ENCODE data around the gene CCDC12.

CCDC12 gene

DNA sequence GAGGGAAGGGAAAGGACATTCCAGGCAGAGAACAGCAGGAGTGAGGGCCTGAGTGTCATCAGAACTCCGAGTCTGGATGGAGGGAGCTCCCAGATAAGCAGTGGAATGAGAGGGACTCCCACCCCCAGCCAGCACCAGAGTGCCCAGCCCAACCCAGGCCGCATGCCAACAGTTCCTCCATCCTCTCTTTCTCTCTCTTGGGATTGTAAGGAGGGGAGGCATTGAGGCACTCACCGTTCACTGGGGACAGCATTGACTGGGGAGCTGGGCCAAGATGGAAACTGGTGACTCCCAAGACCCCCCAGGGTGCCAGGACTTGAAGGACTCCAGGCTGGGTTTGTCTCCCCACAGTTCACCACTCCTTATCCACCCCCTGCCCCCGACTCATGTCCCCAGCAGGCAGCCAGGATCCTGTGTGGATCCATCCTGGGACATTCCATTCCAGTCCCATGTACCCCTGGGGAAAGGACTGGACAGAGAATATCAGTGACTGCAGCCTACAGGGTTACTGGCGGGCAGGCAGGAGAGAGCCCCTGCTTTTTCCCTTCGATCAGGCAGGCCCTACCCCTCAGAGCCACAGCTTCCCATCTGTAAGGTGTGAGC, 83.3 kb downstream of the CCDC12 start:
- Histone ChIP-seq H3K4me1 (ENCODE audit: insufficient read depth, insufficient read length) (peaks cover 40% of the 10 kb centered on the region), H3K27me3 (ENCODE audit: insufficient read depth, insufficient read length) (peaks cover 23% of the 10 kb centered on the region), H3K36me3 (ENCODE audit: insufficient read depth, insufficient read length, low read length) (no peaks in the 10 kb centered on the region), H3K4me3 (ENCODE audit: insufficient read length, low read depth) (no peak overlapping the region), H3K9ac (ENCODE audit: insufficient read length, low read depth) (peak overlapping the region; percentile 68), H3K9me3 (ENCODE audit: insufficient read depth, low read length) (no peaks in the 10 kb centered on the region)
- no peak for TF ChIP-seq YY1 (IDR thresholded peaks at IDR 0.05; ENCODE audit: insufficient read depth, insufficient read length)
- DNase-seq (ENCODE audit: low read depth, low spot score): no peak

- TF ChIP-seq SUZ12 (IDR thresholded peaks at IDR 0.05; ENCODE audit: extremely low read depth, insufficient read depth, insufficient read length) (no peak), ZNF274 (IDR thresholded peaks at IDR 0.05; ENCODE audit: low read depth, low read length) (no peak), YY1 (IDR thresholded peaks at IDR 0.05; ENCODE audit: insufficient read depth, insufficient read length) (no peak)
Observed at GRCh38 chr3:46892285-46893145, 84.0 kb downstream of the CCDC12 start.

GRCh38 chr3:46891132-46891531, 85.4 kb downstream of the CCDC12 start:
- H3K4me1 ChIP-seq (ENCODE audit: insufficient read depth, insufficient read length): peaks cover 40% of the 10 kb centered on the region
- DNase-seq (ENCODE audit: low read depth, low spot score): no peak
- TF ChIP-seq YY1 (IDR thresholded peaks at IDR 0.05; ENCODE audit: insufficient read depth, insufficient read length) (no peak), ZNF274 (IDR thresholded peaks at IDR 0.05; ENCODE audit: low read depth, low read length) (no peak), SUZ12 (IDR thresholded peaks at IDR 0.05; ENCODE audit: extremely low read depth, insufficient read depth, insufficient read length) (no peak)
- H3K27me3 ChIP-seq (ENCODE audit: insufficient read depth, insufficient read length): peaks cover 28% of the 10 kb centered on the region
- H3K4me3 ChIP-seq (ENCODE audit: insufficient read length, low read depth): no peak overlapping the region
- H3K9ac ChIP-seq (ENCODE audit: insufficient read length, low read depth): no peak overlapping the region
- H3K36me3 ChIP-seq (ENCODE audit: insufficient read depth, insufficient read length, low read length): no peaks in the 10 kb centered on the region
- H3K9me3 ChIP-seq (ENCODE audit: insufficient read depth, low read length): no peaks in the 10 kb centered on the region

More at GRCh38 chr3:46892285-46893145, 84.0 kb downstream of the CCDC12 start:
- H3K4me3 ChIP-seq (ENCODE audit: insufficient read length, low read depth): peak overlapping the region; percentile 24
- peak overlapping the region; percentile 73 for H3K9ac ChIP-seq (ENCODE audit: insufficient read length, low read depth)
- H3K4me1 ChIP-seq (ENCODE audit: insufficient read depth, insufficient read length): peaks cover 40% of the 10 kb centered on the region
- peak; percentile 65 for DNase-seq (ENCODE audit: low read depth, low spot score)
- H3K27me3 ChIP-seq (ENCODE audit: insufficient read depth, insufficient read length): peaks cover 23% of the 10 kb centered on the region
- H3K9me3 ChIP-seq (ENCODE audit: insufficient read depth, low read length): no peaks in the 10 kb centered on the region
- no peaks in the 10 kb centered on the region for H3K36me3 ChIP-seq (ENCODE audit: insufficient read depth, insufficient read length, low read length)

DNA sequence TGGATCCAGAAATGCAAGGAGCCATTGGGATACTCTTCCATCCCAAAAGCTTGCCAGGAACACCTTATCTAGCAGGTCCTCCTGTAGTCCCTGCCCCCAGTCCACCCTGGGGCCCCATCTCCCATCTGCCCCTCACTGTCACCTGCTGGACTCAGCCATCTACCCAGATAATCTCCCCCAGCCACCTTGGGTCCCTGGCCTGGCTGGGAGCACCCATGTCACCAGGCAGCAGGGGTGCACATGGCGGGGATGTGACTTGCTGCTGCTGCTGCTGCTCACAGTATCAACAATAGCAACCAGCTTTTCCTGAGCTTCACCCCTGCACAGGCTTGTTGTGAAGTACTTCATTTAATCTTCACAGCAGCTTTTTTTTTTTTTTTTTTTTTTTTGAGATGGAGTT, 86.4 kb downstream of the CCDC12 start:
- Histone ChIP-seq H3K27me3 (ENCODE audit: insufficient read depth, insufficient read length) (peaks cover 38% of the 10 kb centered on the region), H3K36me3 (ENCODE audit: insufficient read depth, insufficient read length, low read length) (no peaks in the 10 kb centered on the region), H3K4me1 (ENCODE audit: insufficient read depth, insufficient read length) (peaks cover 41% of the 10 kb centered on the region), H3K9me3 (ENCODE audit: insufficient read depth, low read length) (no peaks in the 10 kb centered on the region), H3K9ac (ENCODE audit: insufficient read length, low read depth) (no peak overlapping the region), H3K4me3 (ENCODE audit: insufficient read length, low read depth) (no peak overlapping the region)
- TF ChIP-seq ZNF274 (IDR thresholded peaks at IDR 0.05; ENCODE audit: low read depth, low read length) (no peak), SUZ12 (IDR thresholded peaks at IDR 0.05; ENCODE audit: extremely low read depth, insufficient read depth, insufficient read length) (no peak)
- DNase-seq (ENCODE audit: low read depth, low spot score): no peak

DNA sequence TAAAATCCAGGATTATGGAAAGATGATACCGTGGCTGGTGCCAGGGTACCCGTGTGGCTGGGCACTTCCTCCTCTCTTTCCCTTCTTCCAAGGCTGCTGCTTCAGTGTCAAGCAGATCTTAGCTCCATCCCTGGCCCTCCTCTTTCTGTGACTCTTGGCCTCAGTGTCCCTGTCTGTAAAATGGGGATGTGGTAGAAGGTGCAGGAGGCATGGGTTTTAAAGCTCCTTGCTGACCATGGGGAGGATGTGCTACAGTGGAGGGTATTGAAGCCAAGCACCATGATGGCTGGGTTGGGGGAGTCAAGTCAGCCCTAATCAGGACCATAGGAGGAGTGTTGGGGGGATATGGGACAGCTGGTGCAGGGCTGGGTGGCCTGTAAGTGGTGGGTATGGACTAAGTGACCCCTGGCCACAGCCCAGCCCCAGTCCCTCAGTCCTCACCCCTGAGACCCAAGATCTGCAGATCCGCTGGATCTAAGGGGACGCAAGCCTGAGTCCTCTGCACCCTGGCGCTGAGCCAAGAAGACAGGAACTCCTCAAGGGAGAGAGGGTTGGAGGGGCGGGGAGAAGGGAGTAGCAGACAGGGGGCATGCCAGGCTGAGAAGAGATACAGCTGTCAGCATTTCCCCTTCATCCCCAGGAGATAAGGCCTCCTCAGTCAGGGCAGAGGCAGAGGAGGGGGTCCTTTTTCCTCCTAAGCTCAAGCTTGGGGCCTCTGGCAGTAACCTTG, 87.0 kb downstream of the CCDC12 start:
- TF ChIP-seq ZNF274 (IDR thresholded peaks at IDR 0.05; ENCODE audit: low read depth, low read length) (no peak), SUZ12 (IDR thresholded peaks at IDR 0.05; ENCODE audit: extremely low read depth, insufficient read depth, insufficient read length) (no peak), YY1 (IDR thresholded peaks at IDR 0.05; ENCODE audit: insufficient read depth, insufficient read length) (no peak)
- H3K4me3 ChIP-seq (ENCODE audit: insufficient read length, low read depth): no peak overlapping the region
- DNase-seq (ENCODE audit: low read depth, low spot score): no peak
- H3K9me3 ChIP-seq (ENCODE audit: insufficient read depth, low read length): no peaks in the 10 kb centered on the region
- H3K4me1 ChIP-seq (ENCODE audit: insufficient read depth, insufficient read length): peaks cover 46% of the 10 kb centered on the region
- no peak overlapping the region for H3K9ac ChIP-seq (ENCODE audit: insufficient read length, low read depth)
- H3K36me3 ChIP-seq (ENCODE audit: insufficient read depth, insufficient read length, low read length): no peaks in the 10 kb centered on the region
- H3K27me3 ChIP-seq (ENCODE audit: insufficient read depth, insufficient read length): peaks cover 44% of the 10 kb centered on the region

DNA sequence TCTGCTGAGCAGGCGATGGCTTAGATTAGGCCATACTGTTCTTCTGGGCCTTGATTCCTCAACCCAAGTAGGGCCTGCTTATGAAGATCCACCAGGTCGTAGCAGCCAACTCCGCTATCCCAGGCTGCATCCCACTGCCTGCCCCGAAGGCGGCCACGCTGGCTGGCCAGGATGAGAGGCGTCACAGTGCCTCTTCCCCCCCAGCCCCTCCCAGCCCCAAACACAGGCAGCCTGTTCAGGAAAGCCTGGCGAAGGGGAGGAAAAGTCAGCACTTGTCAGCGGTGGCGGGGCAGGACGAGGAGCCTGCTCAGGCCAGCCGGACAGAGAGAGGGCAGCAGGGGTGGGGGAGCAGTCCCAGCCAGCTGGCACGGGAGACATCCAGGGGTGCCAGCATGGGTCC, 87.8 kb downstream of the CCDC12 start:
- TF ChIP-seq YY1 (IDR thresholded peaks at IDR 0.05; ENCODE audit: insufficient read depth, insufficient read length): no peak
- TF ChIP-seq SUZ12 (IDR thresholded peaks at IDR 0.05; ENCODE audit: extremely low read depth, insufficient read depth, insufficient read length): no peak
- Histone ChIP-seq H3K27me3 (ENCODE audit: insufficient read depth, insufficient read length) (peaks cover 52% of the 10 kb centered on the region), H3K9ac (ENCODE audit: insufficient read length, low read depth) (no peak overlapping the region), H3K36me3 (ENCODE audit: insufficient read depth, insufficient read length, low read length) (no peaks in the 10 kb centered on the region), H3K4me3 (ENCODE audit: insufficient read length, low read depth) (no peak overlapping the region), H3K4me1 (ENCODE audit: insufficient read depth, insufficient read length) (peaks cover 46% of the 10 kb centered on the region), H3K9me3 (ENCODE audit: insufficient read depth, low read length) (no peaks in the 10 kb centered on the region)
- no peak for DNase-seq (ENCODE audit: low read depth, low spot score)

- Histone ChIP-seq H3K4me1 (ENCODE audit: insufficient read depth, insufficient read length) (peaks cover 40% of the 10 kb centered on the region), H3K9ac (ENCODE audit: insufficient read length, low read depth) (no peak overlapping the region), H3K27me3 (ENCODE audit: insufficient read depth, insufficient read length) (peaks cover 52% of the 10 kb centered on the region), H3K9me3 (ENCODE audit: insufficient read depth, low read length) (no peaks in the 10 kb centered on the region), H3K4me3 (ENCODE audit: insufficient read length, low read depth) (no peak overlapping the region), H3K36me3 (ENCODE audit: insufficient read depth, insufficient read length, low read length) (no peaks in the 10 kb centered on the region)
- no peak for TF ChIP-seq SUZ12 (IDR thresholded peaks at IDR 0.05; ENCODE audit: extremely low read depth, insufficient read depth, insufficient read length)
- TF ChIP-seq ZNF274 (IDR thresholded peaks at IDR 0.05; ENCODE audit: low read depth, low read length): no peak
- TF ChIP-seq YY1 (IDR thresholded peaks at IDR 0.05; ENCODE audit: insufficient read depth, insufficient read length): no peak
- peak; percentile 72 for DNase-seq (ENCODE audit: low read depth, low spot score)
Observed at GRCh38 chr3:46887980-46888494, 88.5 kb downstream of the CCDC12 start.

All from NT2/D1 (cell line).